Measurements from ENCODE around the gene A3GALT2. TPM values are rescaled to one million over a fixed set of nuclear protein-coding genes. Genes with fewer than 3 reads are reported as not detected.

Gene A3GALT2
- total RNA-seq, 2 donors from 2014 or later, result 0.24 TPM; not detected in 1

DNA sequence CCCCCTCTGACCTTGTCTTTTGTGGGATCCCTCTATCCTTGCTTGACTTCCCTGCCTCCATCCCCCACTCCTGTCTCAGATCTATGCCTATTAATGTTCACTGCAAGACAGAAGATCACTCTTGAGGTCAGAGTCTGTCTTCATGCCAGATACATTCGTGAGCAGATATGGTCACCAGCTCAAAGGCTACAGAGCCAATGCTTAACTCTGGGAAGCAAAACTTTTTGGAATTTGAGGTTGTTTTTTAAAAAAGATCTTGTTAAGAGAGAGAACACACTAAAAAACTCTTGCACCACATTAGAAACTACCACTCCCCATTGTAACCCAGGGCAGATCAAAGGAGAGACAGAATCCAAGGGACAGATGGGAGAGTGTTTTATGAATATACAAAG lies 17.1 kb upstream of the A3GALT2 start:
- DNase-seq (ENCODE audit: low spot score), result no peak
- intact Hi-C loops (cut with DNase I), result loop anchor here in 1 of 2 donors (5.0 kb wide), 1 partner anchor 41 kb away; no protein-coding TSS in a partner anchor

DNA sequence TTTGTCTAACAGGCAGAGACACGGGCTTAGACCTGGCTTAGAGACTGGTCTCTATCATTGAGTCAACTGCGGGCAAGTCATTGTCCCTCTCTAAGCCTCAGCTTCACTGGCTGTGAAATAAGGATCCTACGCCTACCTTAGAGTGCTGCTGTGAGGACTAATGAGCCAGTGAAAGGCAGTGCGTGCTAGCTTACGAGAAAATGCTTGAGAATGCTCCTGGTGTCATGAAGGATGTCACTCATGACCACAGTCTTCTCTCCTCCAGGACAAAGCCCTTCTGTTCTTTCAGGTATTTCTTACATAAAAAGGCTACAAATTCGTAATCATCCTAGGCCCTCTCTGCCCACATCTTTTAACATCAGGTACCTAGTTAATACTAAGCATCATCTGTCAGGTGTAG lies 16.5 kb upstream of the A3GALT2 start:
- no peak for DNase-seq (ENCODE audit: low spot score)
- intact Hi-C loops (cut with DNase I), result loop anchor here in 1 of 2 donors (5.0 kb wide), 1 partner anchor 40 kb away; no protein-coding TSS in a partner anchor

DNA sequence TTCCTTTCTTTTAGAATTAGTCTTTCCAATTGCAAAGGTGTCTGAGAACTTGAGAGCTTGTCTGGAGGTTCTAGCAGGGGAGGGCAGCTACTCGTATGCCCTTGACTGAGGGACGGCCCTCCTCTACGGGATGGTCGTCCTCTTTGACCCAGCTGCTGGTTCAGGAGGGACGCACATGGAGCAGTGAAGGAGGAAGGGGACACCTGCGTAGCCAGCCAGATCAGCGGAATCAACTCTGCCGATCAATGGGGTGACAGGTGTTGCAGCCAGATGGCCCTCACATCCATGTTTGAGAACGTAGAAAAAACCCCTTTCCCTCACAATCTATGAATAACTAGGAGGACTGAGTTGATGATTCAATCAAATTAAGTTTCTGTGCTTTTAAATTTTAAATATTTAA lies 15.7 kb upstream of the A3GALT2 start:
- intact Hi-C loops (cut with DNase I), result loop anchor here in 1 of 2 donors (5.0 kb wide), 1 partner anchor 39 kb away; no protein-coding TSS in a partner anchor
- DNase-seq (ENCODE audit: low spot score), result no peak

DNA sequence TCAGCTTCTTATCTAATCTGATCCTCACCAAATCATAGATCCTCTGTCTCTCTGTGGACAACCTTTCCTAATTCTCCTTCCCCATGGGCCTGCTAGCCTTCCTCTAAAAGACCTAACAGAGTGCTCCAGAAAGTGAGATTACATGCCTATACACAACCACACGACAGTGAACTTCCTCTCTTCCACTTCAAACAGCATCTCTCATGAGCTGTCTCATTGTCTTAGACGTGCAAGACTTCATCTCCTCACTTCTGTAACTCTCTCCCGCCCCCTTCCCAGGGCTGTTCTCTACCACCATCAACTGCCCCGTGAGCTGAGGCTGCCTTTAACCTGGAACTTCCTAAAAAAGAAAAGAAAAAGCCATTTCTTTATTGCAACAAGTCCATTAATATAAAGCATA lies 14.1 kb upstream of the A3GALT2 start:
- DNase-seq (ENCODE audit: low spot score), result no peak
- intact Hi-C loops (cut with DNase I), result loop anchor here in 1 of 2 donors (5.0 kb wide), 1 partner anchor 38 kb away; no protein-coding TSS in a partner anchor

DNA sequence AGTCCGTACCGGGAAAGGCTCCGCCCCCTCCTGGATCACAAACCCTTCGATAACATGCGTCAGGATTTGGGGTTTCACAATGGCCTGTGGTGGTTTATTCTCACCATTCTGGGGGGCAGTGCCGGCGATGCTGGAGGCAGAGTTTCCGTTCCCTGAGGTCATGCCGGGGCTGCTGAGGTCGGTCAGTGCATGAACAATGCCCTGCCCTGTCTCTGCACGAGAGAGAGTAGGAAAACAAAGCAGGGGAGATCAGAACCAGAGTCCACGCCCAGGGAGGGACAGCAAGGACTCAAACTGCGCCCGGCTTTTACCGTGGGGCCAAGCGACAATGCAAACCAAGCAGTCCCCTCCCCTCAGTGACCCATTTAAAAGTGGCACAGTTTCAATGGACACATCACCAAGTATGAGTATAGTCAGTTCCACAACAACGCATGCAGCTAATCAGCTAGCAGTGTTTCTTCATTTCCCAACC lies 13.2 kb upstream of the A3GALT2 start:
- peak; percentile 94 for DNase-seq (ENCODE audit: low spot score)
- intact Hi-C loops (cut with DNase I), result no loop called here

DNA sequence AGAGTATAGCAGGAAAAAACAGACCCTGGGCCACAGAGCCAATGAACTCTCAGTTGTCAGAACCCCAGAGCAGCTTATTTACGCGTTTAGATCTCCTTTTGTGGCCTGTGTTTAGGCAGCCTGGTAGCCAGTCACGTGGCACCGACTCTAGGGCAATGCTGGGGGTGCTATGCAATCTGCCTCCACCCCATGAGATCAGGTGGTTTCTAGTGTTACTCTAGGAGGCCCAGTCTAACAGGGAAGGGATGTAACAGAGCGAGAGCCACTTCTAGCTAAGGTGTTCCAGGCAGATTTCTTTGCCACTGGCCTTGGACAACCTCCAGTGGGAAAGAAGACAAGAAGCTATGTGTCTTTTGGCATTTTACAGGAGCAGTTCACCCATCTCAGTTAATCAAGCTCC lies 12.0 kb upstream of the A3GALT2 start:
- DNase-seq (ENCODE audit: low spot score), result no peak
- intact Hi-C loops (cut with DNase I), result no loop called here

DNA sequence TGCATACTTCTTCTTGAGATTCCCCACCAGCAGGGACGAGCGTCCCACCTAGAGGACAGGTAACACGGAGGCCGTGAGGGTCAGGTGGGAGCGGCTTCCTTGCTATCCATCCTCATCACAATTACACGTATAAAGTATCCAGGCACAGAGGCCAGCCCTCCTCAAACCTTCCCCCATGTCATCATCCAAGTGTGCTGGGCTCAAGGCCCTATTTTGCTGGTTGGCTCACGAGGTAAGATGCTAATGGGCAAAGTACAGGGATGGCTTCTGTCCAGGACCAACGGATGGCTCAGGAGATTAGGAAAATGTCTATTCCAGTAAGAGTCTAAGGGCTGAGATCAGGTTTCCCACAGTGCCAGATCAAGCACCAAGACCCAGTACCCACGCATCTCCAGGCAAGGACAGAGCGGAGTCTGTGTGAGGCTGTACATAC lies 11.5 kb upstream of the A3GALT2 start:
- no peak for DNase-seq (ENCODE audit: low spot score)
- intact Hi-C loops (cut with DNase I), result no loop called here

DNA sequence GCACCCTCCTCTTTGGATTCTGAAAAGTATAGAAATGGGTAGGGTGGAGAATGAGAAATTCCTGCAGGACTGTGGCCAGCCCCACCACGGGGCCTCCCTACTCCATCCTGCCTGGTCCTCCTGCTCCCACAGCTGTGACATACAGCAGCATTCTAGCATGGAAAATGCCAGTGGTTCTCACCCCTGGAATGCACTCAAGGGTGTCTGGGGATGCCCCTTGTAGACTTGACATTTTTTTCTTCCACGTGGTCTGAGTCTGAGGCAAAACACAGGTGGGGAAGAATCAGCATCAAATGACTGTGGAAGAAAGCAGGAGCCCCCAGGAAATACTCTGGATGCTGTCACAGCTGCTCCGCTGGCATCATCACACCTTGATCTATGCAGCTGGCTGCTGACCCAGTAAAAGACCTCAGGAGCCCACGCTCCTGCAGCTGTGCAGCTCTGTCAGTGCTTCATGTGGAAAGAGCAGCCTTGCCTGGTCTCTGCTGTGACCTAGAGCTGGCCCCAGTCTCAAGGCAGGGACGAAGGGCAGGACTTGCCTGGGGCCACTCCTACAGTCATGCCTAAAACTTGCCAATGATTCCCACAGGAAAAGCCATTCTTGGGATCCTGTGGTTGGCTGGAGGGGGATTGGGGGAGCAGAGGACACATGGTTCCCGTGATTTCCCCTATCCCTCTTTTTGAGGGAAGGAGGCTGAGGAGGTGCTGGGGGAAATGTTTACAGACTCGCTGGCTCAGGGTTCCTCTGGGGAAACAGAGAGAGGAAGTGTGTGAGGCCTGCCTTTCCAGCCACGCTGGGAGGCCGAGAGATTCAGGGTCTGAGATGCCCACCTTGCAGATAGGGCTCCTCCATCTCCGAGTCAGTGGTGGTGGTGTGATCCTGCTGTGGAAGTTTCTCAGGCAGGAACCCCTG lies 10.8 kb upstream of the A3GALT2 start:
- DNase-seq (ENCODE audit: low spot score), result no peak
- intact Hi-C loops (cut with DNase I), result no loop called here

DNA sequence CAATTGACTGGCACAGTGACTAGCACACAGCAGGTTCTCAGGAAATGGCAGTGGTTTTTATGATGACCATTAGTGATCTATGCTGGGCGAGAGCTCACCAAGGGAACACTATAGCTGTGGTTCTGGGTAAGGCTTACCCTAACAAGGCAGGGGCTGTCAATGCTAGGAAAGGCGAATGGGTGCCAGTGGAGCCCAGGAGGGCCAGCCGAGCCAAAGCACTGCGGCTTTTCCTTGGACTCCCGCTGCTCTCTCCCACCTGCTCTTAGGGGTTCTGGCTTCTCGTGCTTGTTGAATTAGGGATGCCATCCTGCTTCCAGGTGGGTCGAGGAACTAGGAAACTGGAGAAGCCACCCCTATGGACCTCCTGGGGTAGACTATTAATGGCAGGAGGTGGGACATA lies 10.0 kb upstream of the A3GALT2 start:
- no peak for DNase-seq (ENCODE audit: low spot score)
- intact Hi-C loops (cut with DNase I), result no loop called here

DNA sequence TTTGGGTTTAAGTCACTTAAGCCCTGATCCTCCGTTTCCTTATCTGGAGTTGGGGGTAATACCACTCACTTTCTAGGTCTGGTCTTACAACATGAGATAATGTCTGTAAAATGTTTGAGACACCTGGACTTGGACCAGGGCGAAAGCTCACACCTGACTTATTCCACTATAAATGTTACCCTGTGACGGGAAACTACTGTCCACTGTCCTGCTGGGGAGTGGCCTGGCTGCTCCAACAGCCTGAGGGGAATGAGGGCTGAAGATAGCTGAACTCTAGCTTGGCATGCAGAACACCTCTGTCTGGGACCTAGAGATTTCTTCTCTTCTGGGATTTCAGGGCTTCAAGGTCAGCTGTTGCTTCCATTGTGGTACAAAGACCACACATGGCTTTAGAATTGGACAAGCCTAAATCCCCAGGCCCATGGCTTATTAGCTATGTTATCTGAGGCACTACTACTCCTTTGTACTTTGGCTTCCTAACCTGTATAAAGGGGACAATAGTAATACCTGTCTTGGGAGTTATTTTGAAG lies 9.5 kb upstream of the A3GALT2 start:
- no peak for DNase-seq (ENCODE audit: low spot score)
- intact Hi-C loops (cut with DNase I), result no loop called here

DNA sequence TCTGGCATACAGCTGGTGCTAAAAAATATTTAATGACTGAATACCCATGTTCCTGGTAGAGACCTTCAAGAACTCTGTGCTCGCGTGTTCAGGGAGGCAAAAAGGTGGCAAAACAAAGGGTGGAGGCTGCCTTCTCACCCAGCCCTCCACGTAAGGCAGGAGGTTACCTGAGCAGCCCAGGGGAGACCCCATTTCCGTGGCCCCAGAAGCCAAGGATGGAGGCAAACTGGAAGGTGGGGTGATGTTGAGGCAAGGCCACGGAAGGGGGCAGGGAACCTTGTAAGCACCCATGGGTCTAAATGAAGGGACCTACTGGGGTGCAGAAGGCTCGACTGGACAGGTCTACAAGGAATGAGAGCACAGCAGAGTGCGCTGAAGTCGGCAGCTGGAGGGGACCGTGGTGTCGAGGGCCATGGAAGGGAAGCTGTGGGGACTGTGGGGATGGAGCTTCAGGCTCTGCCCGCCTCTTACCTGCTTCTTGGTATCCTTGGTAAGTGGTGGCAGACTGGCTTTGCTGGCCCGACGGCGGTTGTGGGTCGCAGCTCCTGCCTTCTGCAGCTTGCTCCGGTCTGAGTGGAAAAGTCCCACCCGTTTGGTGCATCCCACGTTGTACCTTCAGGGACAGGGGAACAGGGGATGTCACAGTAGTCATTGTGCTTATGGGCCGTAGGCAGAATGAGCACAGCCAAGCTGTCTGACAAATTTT lies 8.9 kb upstream of the A3GALT2 start:
- no peak for DNase-seq (ENCODE audit: low spot score)
- intact Hi-C loops (cut with DNase I), result no loop called here

DNA sequence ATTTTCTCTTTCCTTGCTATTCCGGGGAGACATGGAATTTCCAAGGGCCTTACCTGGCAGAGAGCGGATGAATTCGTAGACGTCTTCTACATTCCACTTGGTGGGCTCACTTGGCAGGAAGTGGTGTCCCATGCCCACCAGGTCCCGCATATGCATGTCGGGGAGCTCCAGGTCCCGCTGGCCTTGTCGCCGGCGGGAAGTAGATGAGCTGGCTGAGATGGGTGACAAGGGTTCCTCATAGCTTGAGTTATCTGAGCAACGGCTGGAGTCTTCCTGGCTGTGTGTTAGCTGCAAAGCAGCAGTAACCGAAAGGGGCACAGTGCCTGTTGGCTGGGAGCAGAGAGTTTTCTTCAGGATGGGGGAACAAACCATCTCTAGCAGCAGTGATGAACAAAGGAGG lies 7.9 kb upstream of the A3GALT2 start:
- DNase-seq (ENCODE audit: low spot score), result no peak
- intact Hi-C loops (cut with DNase I), result no loop called here

DNA sequence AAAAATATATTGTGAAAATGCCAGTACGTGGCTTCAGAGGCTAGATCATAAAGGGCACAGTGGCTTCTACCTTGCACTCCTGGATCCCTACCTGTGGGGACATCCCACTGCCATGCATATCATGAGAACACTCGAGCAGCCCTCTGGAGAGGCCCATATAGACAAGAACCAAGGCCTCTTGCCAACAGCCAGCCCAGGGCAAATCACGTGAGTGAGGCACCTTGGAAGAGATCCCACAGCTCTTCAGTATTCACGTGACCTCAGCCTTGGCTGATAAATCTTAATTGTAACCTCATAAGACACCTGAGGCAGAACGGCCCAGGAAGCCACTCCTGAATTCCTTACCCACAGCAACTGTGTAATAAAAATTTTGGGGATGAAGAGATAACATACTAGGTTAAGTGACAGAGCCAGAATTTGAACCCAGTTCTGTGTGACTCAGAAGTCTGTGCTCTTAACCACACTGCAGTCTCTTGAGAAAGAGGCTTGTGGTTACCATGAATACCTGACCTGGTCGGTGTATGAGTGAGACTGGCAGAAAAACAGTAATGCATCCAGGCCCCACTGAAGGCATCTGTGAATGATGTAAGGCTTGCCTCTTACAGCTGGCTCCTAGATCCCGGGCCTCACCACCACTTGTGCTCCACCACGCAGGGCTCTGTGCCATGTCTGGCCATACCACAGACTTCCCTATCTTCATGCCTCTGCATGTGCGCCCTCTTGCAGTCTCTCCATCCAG lies 6.9 kb upstream of the A3GALT2 start:
- intact Hi-C loops (cut with DNase I), result no loop called here
- no peak for DNase-seq (ENCODE audit: low spot score)

DNA sequence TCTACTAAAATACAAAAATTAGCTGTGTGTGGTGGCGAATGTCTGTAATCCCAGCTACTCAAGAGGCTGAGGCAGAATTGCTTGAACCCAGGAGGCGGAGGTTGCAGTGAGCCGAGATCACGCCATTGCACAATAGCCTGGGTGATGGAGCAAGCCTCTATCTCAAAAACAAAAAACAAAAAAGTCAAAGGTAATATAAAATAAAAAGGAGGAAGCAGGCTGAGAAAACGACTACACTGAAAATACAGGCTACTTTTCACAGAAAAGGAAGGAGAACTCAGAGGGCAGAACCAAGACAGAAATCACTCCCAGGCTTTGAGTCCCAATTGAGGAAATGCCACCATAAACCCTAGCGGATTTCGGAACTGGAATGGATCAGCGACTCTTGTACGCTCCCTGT lies 5.9 kb upstream of the A3GALT2 start:
- DNase-seq (ENCODE audit: low spot score), result no peak

DNA sequence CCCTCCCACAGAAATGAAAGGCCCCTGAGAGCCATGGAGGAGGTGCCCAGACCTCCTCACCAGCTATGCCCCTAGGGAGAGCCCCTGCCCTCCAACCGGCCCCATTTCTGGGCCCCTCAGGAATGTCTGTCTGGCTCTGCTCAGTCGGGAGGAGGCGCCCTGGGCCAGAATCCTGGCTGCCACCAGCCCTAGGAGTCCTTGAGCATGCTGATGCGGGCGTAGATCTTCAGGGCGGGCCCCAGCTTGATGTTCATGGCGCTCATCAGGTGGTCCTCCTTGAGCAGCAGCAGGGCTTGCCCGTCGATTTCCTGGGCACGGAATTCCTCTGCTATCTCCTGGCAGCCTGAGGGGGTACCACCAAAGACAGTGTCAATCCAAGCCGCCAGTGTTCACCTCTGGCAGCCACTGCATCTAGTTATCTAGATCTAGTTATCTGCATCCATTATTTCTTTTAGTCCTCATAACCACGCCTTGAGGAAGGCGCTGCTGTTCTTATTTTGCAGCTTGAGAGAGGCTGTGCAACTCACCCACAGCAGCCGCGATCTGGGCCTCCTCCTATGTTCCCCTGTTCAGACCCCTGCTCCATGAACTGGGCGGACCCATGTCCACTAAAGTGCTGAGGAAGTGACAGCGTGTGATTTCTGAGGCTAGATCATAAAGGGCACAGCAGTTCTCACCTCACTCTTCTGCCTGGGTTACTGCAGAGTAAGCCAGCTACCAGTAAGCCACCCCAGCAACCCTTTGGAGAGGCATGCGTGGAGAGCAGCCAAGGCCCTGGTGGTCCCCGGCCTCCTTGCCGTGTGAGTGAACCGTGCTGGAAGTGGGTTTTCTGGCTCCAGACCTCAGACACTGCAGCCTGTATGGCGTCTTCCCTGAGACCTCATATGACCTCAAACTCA lies 4.0 kb upstream of the A3GALT2 start:
- intact Hi-C loops (cut with DNase I), result no loop called here
- DNase-seq (ENCODE audit: low spot score), result no peak

More for the DNA sequence above, 5.9 kb upstream of the A3GALT2 start:
- intact Hi-C loops (cut with DNase I), result no loop called here

DNA sequence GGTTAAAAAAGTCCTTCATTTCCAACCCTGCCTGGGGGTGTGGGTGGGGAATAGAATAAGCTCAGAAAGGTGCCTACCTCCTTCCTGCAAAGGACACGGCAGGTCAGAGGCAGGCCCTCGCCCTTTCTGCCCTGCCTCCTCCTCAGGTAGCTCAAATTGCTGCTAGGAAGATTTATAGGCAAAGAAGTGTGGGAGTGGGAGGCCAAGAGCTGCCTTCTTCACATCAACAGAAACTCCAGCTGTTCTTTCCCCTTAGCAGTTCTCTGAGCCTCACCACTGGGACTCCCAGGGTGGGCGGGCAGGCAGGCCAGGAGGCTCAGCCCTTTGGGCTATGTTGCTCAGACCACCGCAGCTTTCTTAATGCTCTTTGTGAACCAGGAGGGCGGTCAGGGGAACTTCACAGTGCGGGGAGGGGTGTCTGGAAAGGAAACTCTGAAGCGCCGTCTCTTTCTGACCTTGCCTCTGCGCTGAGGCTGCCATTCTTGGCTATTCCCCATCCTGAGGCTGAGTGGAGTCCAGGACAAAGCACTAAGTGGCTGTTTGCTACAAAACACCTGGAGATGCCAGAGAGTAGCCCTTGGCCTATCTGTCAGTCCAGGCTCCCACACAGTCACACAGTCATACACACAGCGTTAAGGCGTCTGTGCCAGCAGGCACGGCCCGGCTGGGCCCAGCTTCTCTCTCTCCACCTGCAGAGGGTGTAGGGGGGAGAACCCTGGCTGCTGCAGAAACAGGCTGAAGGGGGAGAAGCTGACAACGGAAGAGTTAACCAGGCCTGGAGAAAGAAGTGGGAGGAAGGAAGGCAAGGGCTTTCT lies 3.0 kb upstream of the A3GALT2 start:
- DNase-seq (ENCODE audit: low spot score), result no peak

DNA sequence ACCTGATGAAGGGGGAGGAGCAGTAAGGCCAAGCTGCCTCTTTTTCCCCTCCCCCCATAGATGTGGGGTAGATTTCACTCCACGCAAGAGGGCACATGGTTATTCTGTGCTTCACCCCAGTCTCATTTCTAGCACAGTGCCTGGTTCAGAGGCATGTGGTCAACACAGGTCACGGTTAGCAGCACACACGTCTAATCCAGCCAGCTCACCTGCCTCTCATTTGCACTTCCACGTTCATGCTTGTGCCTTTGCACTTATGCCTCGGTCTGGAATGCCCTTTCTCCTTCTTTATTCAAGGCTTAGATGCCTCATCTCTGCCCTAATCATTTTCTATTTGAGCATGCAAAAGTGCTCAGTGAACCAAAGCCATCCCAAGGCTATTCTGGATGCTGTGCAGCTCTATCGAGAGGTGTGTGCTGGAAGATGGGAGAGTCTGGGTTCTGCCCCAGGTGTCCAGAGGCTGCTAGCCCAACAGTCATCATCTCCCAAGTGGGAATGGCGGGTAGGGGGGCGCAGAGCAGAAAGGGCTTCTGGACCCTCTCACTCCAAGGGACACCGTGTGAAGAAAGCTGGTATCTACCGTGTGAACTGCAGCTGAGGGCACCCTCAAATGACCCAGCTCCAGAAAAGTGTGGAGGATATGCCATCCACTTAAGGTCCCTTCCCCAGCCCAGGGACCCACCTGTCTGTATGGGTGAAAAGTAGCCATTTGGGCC lies 2.1 kb upstream of the A3GALT2 start:
- intact Hi-C loops (cut with DNase I), result no loop called here
- no peak for DNase-seq (ENCODE audit: low spot score)

More for the DNA sequence above, 3.0 kb upstream of the A3GALT2 start:
- intact Hi-C loops (cut with DNase I), result no loop called here

Measured in posterior vena cava (tissue), 2 donors.